ENCODE data around the gene CHURC1.

CHURC1 gene

GRCh38 chr14:64929014-64929359, 14.7 kb downstream of the CHURC1 start:
- Histone ChIP-seq H3K4me3 (ENCODE audit: low read depth, low read length) (no peak overlapping the region), H3K9ac (ENCODE audit: low read depth, low read length) (no peak overlapping the region), H3K27me3 (ENCODE audit: control insufficient read depth, insufficient read depth, low read length) (no peaks in the 10 kb centered on the region), H3K4me1 (ENCODE audit: control insufficient read depth, insufficient read depth, low read length) (peaks cover 5% of the 10 kb centered on the region), H3K9me3 (ENCODE audit: control insufficient read depth, insufficient read depth, low read length) (no peaks in the 10 kb centered on the region), H3K36me3 (ENCODE audit: control insufficient read depth, insufficient read depth, low read length) (peaks cover 4% of the 10 kb centered on the region)

GRCh38 chr14:64930085-64930843, 16.0 kb downstream of the CHURC1 start:
- Histone ChIP-seq H3K4me3 (ENCODE audit: low read depth, low read length) (no peak overlapping the region), H3K27me3 (ENCODE audit: control insufficient read depth, insufficient read depth, low read length) (no peaks in the 10 kb centered on the region), H3K9ac (ENCODE audit: low read depth, low read length) (no peak overlapping the region), H3K4me1 (ENCODE audit: control insufficient read depth, insufficient read depth, low read length) (peaks cover 5% of the 10 kb centered on the region), H3K9me3 (ENCODE audit: control insufficient read depth, insufficient read depth, low read length) (no peaks in the 10 kb centered on the region), H3K36me3 (ENCODE audit: control insufficient read depth, insufficient read depth, low read length) (peaks cover 4% of the 10 kb centered on the region)

GRCh38 chr14:64931123-64931522, 16.9 kb downstream of the CHURC1 start:
- Histone ChIP-seq H3K4me3 (ENCODE audit: low read depth, low read length) (no peak overlapping the region), H3K36me3 (ENCODE audit: control insufficient read depth, insufficient read depth, low read length) (peaks cover 4% of the 10 kb centered on the region), H3K27me3 (ENCODE audit: control insufficient read depth, insufficient read depth, low read length) (no peaks in the 10 kb centered on the region), H3K9me3 (ENCODE audit: control insufficient read depth, insufficient read depth, low read length) (no peaks in the 10 kb centered on the region), H3K9ac (ENCODE audit: low read depth, low read length) (no peak overlapping the region), H3K4me1 (ENCODE audit: control insufficient read depth, insufficient read depth, low read length) (peaks cover 5% of the 10 kb centered on the region)

- no peak overlapping the region for H3K9ac ChIP-seq (ENCODE audit: low read depth, low read length)
- no peak overlapping the region for H3K4me3 ChIP-seq (ENCODE audit: low read depth, low read length)
- peaks cover 2% of the 10 kb centered on the region for H3K36me3 ChIP-seq (ENCODE audit: control insufficient read depth, insufficient read depth, low read length)
- H3K4me1 ChIP-seq (ENCODE audit: control insufficient read depth, insufficient read depth, low read length): peaks cover 5% of the 10 kb centered on the region
- no peaks in the 10 kb centered on the region for H3K27me3 ChIP-seq (ENCODE audit: control insufficient read depth, insufficient read depth, low read length)
- no peaks in the 10 kb centered on the region for H3K9me3 ChIP-seq (ENCODE audit: control insufficient read depth, insufficient read depth, low read length)
Observed at GRCh38 chr14:64932231-64932630, 18.0 kb downstream of the CHURC1 start.

GRCh38 chr14:64934338-64934929, 20.2 kb downstream of the CHURC1 start:
- Histone ChIP-seq H3K4me1 (ENCODE audit: control insufficient read depth, insufficient read depth, low read length) (no peaks in the 10 kb centered on the region), H3K36me3 (ENCODE audit: control insufficient read depth, insufficient read depth, low read length) (no peaks in the 10 kb centered on the region), H3K27me3 (ENCODE audit: control insufficient read depth, insufficient read depth, low read length) (no peaks in the 10 kb centered on the region), H3K4me3 (ENCODE audit: low read depth, low read length) (no peak overlapping the region), H3K9me3 (ENCODE audit: control insufficient read depth, insufficient read depth, low read length) (no peaks in the 10 kb centered on the region), H3K9ac (ENCODE audit: low read depth, low read length) (no peak overlapping the region)

GRCh38 chr14:64935508-64935907, 21.3 kb downstream of the CHURC1 start:
- no peaks in the 10 kb centered on the region for H3K4me1 ChIP-seq (ENCODE audit: control insufficient read depth, insufficient read depth, low read length)
- H3K36me3 ChIP-seq (ENCODE audit: control insufficient read depth, insufficient read depth, low read length): no peaks in the 10 kb centered on the region
- no peaks in the 10 kb centered on the region for H3K27me3 ChIP-seq (ENCODE audit: control insufficient read depth, insufficient read depth, low read length)
- H3K9me3 ChIP-seq (ENCODE audit: control insufficient read depth, insufficient read depth, low read length): no peaks in the 10 kb centered on the region
- no peak overlapping the region for H3K4me3 ChIP-seq (ENCODE audit: low read depth, low read length)
- H3K9ac ChIP-seq (ENCODE audit: low read depth, low read length): no peak overlapping the region

GRCh38 chr14:64937171-64937820, 23.0 kb downstream of the CHURC1 start:
- no peaks in the 10 kb centered on the region for H3K27me3 ChIP-seq (ENCODE audit: control insufficient read depth, insufficient read depth, low read length)
- H3K4me3 ChIP-seq (ENCODE audit: low read depth, low read length): no peak overlapping the region
- no peak overlapping the region for H3K9ac ChIP-seq (ENCODE audit: low read depth, low read length)
- H3K4me1 ChIP-seq (ENCODE audit: control insufficient read depth, insufficient read depth, low read length): no peaks in the 10 kb centered on the region
- H3K36me3 ChIP-seq (ENCODE audit: control insufficient read depth, insufficient read depth, low read length): no peaks in the 10 kb centered on the region
- H3K9me3 ChIP-seq (ENCODE audit: control insufficient read depth, insufficient read depth, low read length): no peaks in the 10 kb centered on the region

GRCh38 chr14:64937821-64938193, 23.6 kb downstream of the CHURC1 start:
- Histone ChIP-seq H3K9ac (ENCODE audit: low read depth, low read length) (no peak overlapping the region), H3K9me3 (ENCODE audit: control insufficient read depth, insufficient read depth, low read length) (no peaks in the 10 kb centered on the region), H3K4me3 (ENCODE audit: low read depth, low read length) (no peak overlapping the region), H3K36me3 (ENCODE audit: control insufficient read depth, insufficient read depth, low read length) (no peaks in the 10 kb centered on the region), H3K4me1 (ENCODE audit: control insufficient read depth, insufficient read depth, low read length) (no peaks in the 10 kb centered on the region), H3K27me3 (ENCODE audit: control insufficient read depth, insufficient read depth, low read length) (no peaks in the 10 kb centered on the region)

- Histone ChIP-seq H3K36me3 (ENCODE audit: control insufficient read depth, insufficient read depth, low read length) (no peaks in the 10 kb centered on the region), H3K4me1 (ENCODE audit: control insufficient read depth, insufficient read depth, low read length) (peaks cover 4% of the 10 kb centered on the region), H3K4me3 (ENCODE audit: low read depth, low read length) (no peak overlapping the region), H3K9ac (ENCODE audit: low read depth, low read length) (no peak overlapping the region), H3K9me3 (ENCODE audit: control insufficient read depth, insufficient read depth, low read length) (no peaks in the 10 kb centered on the region), H3K27me3 (ENCODE audit: control insufficient read depth, insufficient read depth, low read length) (no peaks in the 10 kb centered on the region)
Observed at GRCh38 chr14:64938972-64939816, 24.9 kb downstream of the CHURC1 start.

- H3K4me1 ChIP-seq (ENCODE audit: control insufficient read depth, insufficient read depth, low read length): peaks cover 4% of the 10 kb centered on the region
- no peaks in the 10 kb centered on the region for H3K9me3 ChIP-seq (ENCODE audit: control insufficient read depth, insufficient read depth, low read length)
- H3K27me3 ChIP-seq (ENCODE audit: control insufficient read depth, insufficient read depth, low read length): no peaks in the 10 kb centered on the region
- no peak overlapping the region for H3K4me3 ChIP-seq (ENCODE audit: low read depth, low read length)
- H3K9ac ChIP-seq (ENCODE audit: low read depth, low read length): no peak overlapping the region
- H3K36me3 ChIP-seq (ENCODE audit: control insufficient read depth, insufficient read depth, low read length): no peaks in the 10 kb centered on the region
Observed at GRCh38 chr14:64939817-64940190, 25.5 kb downstream of the CHURC1 start.

- peaks cover 4% of the 10 kb centered on the region for H3K4me1 ChIP-seq (ENCODE audit: control insufficient read depth, insufficient read depth, low read length)
- H3K36me3 ChIP-seq (ENCODE audit: control insufficient read depth, insufficient read depth, low read length): no peaks in the 10 kb centered on the region
- H3K4me3 ChIP-seq (ENCODE audit: low read depth, low read length): no peak overlapping the region
- no peaks in the 10 kb centered on the region for H3K9me3 ChIP-seq (ENCODE audit: control insufficient read depth, insufficient read depth, low read length)
- no peak overlapping the region for H3K9ac ChIP-seq (ENCODE audit: low read depth, low read length)
- no peaks in the 10 kb centered on the region for H3K27me3 ChIP-seq (ENCODE audit: control insufficient read depth, insufficient read depth, low read length)
Observed at GRCh38 chr14:64940336-64940910, 26.2 kb downstream of the CHURC1 start.
